T-cell (primary cell): ENCODE results near the gene ELP5. TPM values are rescaled to one million over a fixed set of nuclear protein-coding genes. Genes with fewer than 3 reads are reported as not detected.

ENCODE experiments used
- ATAC-seq, 4 experiments: fragments of 200-7000 bp in 3 of 4; fragments of 150-1000 bp in 1 of 4; cut with Tn5 transposase; replicated peaks in 1 of 4; 1 replicate in 3 of 4; 2 replicates in 1 of 4; pipeline ENCODE4 v1.10.0; 2021; ENCODE audit warnings: moderate library complexity in 3 of 4, mild to moderate bottlenecking in 2 of 4, moderate number of reproducible peaks in 1 of 4
- CTCF ChIA-PET, 2 donors: fragments of 300-600 bp; sonication (Branson Sonifier 250); formaldehyde crosslinking; loops; one replicate each; lab custom pipeline; 2022; ENCODE audit warnings: antibody characterized with exemption in 2 of 2; lab: Charles Lee
- POLR2A ChIA-PET, 2 donors: fragments of 300-600 bp; sonication (Branson Sonifier 250); formaldehyde crosslinking; loops; one replicate each; lab custom pipeline; 2022; ENCODE audit warnings: antibody characterized with exemption in 2 of 2; lab: Charles Lee
- DNase-seq, 35 experiments: peaks; one replicate each; pipeline versions ENCODE4 v3.0.0 to v3.0.0-alpha.2; 2013 to 2023
- H3K27ac ChIP-seq: one replicate; pipeline ENCODE4 v1.5.1; 2013; ENCODE audit warnings: low read length
- H3K27me3 ChIP-seq, 2 experiments: replicated peaks in 1 of 2; 1 replicate in 1 of 2; 2 replicates in 1 of 2; pipeline versions ENCODE4 v1.6.1 to v1.7.0; 2013; ENCODE audit warnings: low read length in 1 of 2, mixed read lengths in 1 of 2; ENCODE audit not compliant: control insufficient read depth in 2 of 2, insufficient read depth in 2 of 2; ENCODE audit errors: extremely low read depth in 1 of 2
- H3K36me3 ChIP-seq, 2 donors: 1 replicate in 1 of 2; 2 replicates in 1 of 2; pipeline versions ENCODE4 v1.6.1 to v1.7.0; 2013; ENCODE audit warnings: low read length in 1 of 2; ENCODE audit not compliant: control insufficient read depth in 2 of 2, insufficient read depth in 1 of 2; ENCODE audit errors: extremely low read depth in 1 of 2
- H3K4me1 ChIP-seq, 2 experiments: 1 replicate in 1 of 2; 2 replicates in 1 of 2; pipeline versions ENCODE4 v1.6.1 to v1.7.0; 2013; ENCODE audit warnings: low read length in 2 of 2, mixed read lengths in 1 of 2; ENCODE audit not compliant: insufficient read depth in 2 of 2, control insufficient read depth in 1 of 2; ENCODE audit errors: extremely low read depth in 1 of 2
- H3K4me3 ChIP-seq, 2 donors: 1 replicate in 1 of 2; 2 replicates in 1 of 2; pipeline versions ENCODE4 v1.5.1 to v1.7.0; 2013; ENCODE audit warnings: mild to moderate bottlenecking in 2 of 2, low read length in 1 of 2, moderate library complexity in 1 of 2; ENCODE audit not compliant: control insufficient read depth in 1 of 2; ENCODE audit errors: extremely low read depth in 1 of 2
- H3K9me3 ChIP-seq: 2 replicates; pipeline ENCODE4 v1.7.0; 2013
- H3K27ac Mint-ChIP-seq, 2 donors: one replicate each; pipeline ENCODE4 v1.8.0; 2020 to 2021; ENCODE audit warnings: mild to moderate bottlenecking in 2 of 2, mixed read lengths in 2 of 2
- H3K27me3 Mint-ChIP-seq, 2 donors: one replicate each; pipeline ENCODE4 v1.8.0; 2021 to 2022; ENCODE audit warnings: mixed read lengths in 2 of 2
- H3K36me3 Mint-ChIP-seq: one replicate; pipeline ENCODE4 v1.8.0; 2021; ENCODE audit warnings: mixed read lengths
- H3K4me1 Mint-ChIP-seq, 3 donors: one replicate each; pipeline ENCODE4 v1.8.0; 2020 to 2022; ENCODE audit warnings: mixed read lengths in 3 of 3, mild to moderate bottlenecking in 1 of 3
- H3K4me3 Mint-ChIP-seq, 3 donors: one replicate each; pipeline ENCODE4 v1.8.0; 2020 to 2022; ENCODE audit warnings: mild to moderate bottlenecking in 3 of 3, mixed read lengths in 3 of 3, moderate library complexity in 3 of 3
- H3K9me3 Mint-ChIP-seq, 3 donors: one replicate each; pipeline ENCODE4 v1.8.0; 2020 to 2022; ENCODE audit warnings: mixed read lengths in 3 of 3
- WGBS: methylation state at CpG from one replicate; pipeline ENCODE4 v1.1.5; 2013; ENCODE audit warnings: missing lambda C conversion rate; ENCODE audit not compliant: insufficient coverage; 5-methylcytosine and 5-hydroxymethylcytosine counted together
- total RNA-seq, 35 experiments: library from RNA in 6 of 35; stranded (reverse) in 6 of 35; fragments of 120-200 nt in 1 of 35; gene quantifications; one replicate each; pipeline versions ENCODE4 v1.2.1 to v1.2.4 and lab custom pipeline; 2013 to 2026

The ELP5 gene
- total RNA-seq, 5 donors from 2014 or later (not counting 1 experiment from before 2014, with no cell fraction given) = 29.8 to 35.9 (median 33.3) TPM

GRCh38 chr17:7207120-7208001 lies 44.7 kb upstream of the ELP5 start:
- peaks cover 0 to 2% of the 10 kb centered on the region in 2 experiments for H3K27me3 ChIP-seq
- 94% methylated on average over 12 of the region's 24 CpGs for WGBS
- H3K36me3 ChIP-seq = no peaks in the 10 kb centered on the region
- ATAC-seq (no peak), DNase-seq (no peak)
- Mint-ChIP-seq H3K27me3 (peaks cover 0 to 5% of the 10 kb centered on the region in 2 donors), H3K9me3 (no peaks in the 10 kb centered on the region), H3K36me3 (no peaks in the 10 kb centered on the region), H3K27ac (peak overlapping the region; percentile 16 to 28), H3K4me1 (peaks cover 32 to 45% (median 41%) of the 10 kb centered on the region in 3 donors), H3K4me3 (no peak overlapping the region)
- H3K9me3 ChIP-seq = no peaks in the 10 kb centered on the region
- no peak overlapping the region for H3K4me3 ChIP-seq
- H3K4me1 ChIP-seq = peaks cover 8 to 30% of the 10 kb centered on the region in 2 experiments
- no peak overlapping the region for H3K27ac ChIP-seq
- POLR2A ChIA-PET = no interaction called here
- CTCF ChIA-PET = no interaction called here

GRCh38 chr17:7208027-7208571 lies 43.9 kb upstream of the ELP5 start:
- POLR2A ChIA-PET = no interaction called here

GRCh38 chr17:7208754-7209460 lies 43.1 kb upstream of the ELP5 start:
- no peaks in the 10 kb centered on the region for H3K9me3 Mint-ChIP-seq
- H3K27ac Mint-ChIP-seq = no peak overlapping the region
- ChIA-PET POLR2A (no interaction called here), CTCF (no interaction called here)
- peaks cover 38 to 48% (median 45%) of the 10 kb centered on the region in 3 donors for H3K4me1 Mint-ChIP-seq
- Histone ChIP-seq H3K27me3 (peaks cover 0 to 2% of the 10 kb centered on the region in 2 experiments), H3K27ac (no peak overlapping the region), H3K36me3 (no peaks in the 10 kb centered on the region), H3K4me1 (peaks cover 8 to 35% of the 10 kb centered on the region in 2 experiments), H3K9me3 (no peaks in the 10 kb centered on the region), H3K4me3 (no peak overlapping the region)
- WGBS = 93% methylated on average over 6 of the region's 9 CpGs
- peaks cover 0 to 5% of the 10 kb centered on the region in 2 donors for H3K27me3 Mint-ChIP-seq
- no peak for ATAC-seq
- H3K4me3 Mint-ChIP-seq = no peak overlapping the region
- DNase-seq = no peak
- H3K36me3 Mint-ChIP-seq = no peaks in the 10 kb centered on the region

More at GRCh38 chr17:7208027-7208571, 43.9 kb upstream of the ELP5 start:
- ATAC-seq (no peak), DNase-seq (no peak)
- H3K9me3 ChIP-seq = no peaks in the 10 kb centered on the region
- no peaks in the 10 kb centered on the region for H3K9me3 Mint-ChIP-seq
- no peak overlapping the region for H3K4me3 Mint-ChIP-seq
- 67% methylated on average over 14 of the region's 21 CpGs for WGBS
- H3K4me1 ChIP-seq = peaks cover 8 to 31% of the 10 kb centered on the region in 2 experiments
- CTCF ChIA-PET = no interaction called here
- H3K4me1 Mint-ChIP-seq = peaks cover 33 to 42% (median 40%) of the 10 kb centered on the region in 3 donors
- H3K36me3 ChIP-seq = no peaks in the 10 kb centered on the region
- H3K4me3 ChIP-seq = no peak overlapping the region
- H3K36me3 Mint-ChIP-seq = no peaks in the 10 kb centered on the region
- H3K27ac Mint-ChIP-seq = no peak overlapping the region
- peaks cover 0 to 5% of the 10 kb centered on the region in 2 donors for H3K27me3 Mint-ChIP-seq
- no peak overlapping the region for H3K27ac ChIP-seq
- H3K27me3 ChIP-seq = peaks cover 0 to 2% of the 10 kb centered on the region in 2 experiments

GRCh38 chr17:7211491-7212273 lies 40.3 kb upstream of the ELP5 start:
- DNase-seq (no peak), ATAC-seq (no peak)
- Histone ChIP-seq H3K4me3 (no peak overlapping the region), H3K4me1 (peaks cover 17 to 36% of the 10 kb centered on the region in 2 experiments), H3K36me3 (no peaks in the 10 kb centered on the region), H3K9me3 (no peaks in the 10 kb centered on the region), H3K27ac (no peak overlapping the region), H3K27me3 (peaks cover 0 to 2% of the 10 kb centered on the region in 2 experiments)
- WGBS = 57% methylated on average over 12 of the region's 37 CpGs
- ChIA-PET POLR2A (no interaction called here), CTCF (no interaction called here)
- no peaks in the 10 kb centered on the region for H3K36me3 Mint-ChIP-seq
- H3K27me3 Mint-ChIP-seq = peaks cover 0 to 5% of the 10 kb centered on the region in 2 donors
- H3K4me3 Mint-ChIP-seq = peak overlapping the region in 1 of 3 donors; percentile 1
- no peaks in the 10 kb centered on the region for H3K9me3 Mint-ChIP-seq
- peak overlapping the region in 1 of 2 donors; percentile 41 for H3K27ac Mint-ChIP-seq
- peaks cover 41 to 48% (median 45%) of the 10 kb centered on the region in 3 donors for H3K4me1 Mint-ChIP-seq

- ATAC-seq = peak in 2 of 4 experiments; percentile 0 to 29
- H3K4me1 Mint-ChIP-seq = peaks cover 56 to 61% (median 58%) of the 10 kb centered on the region in 3 donors
- H3K27ac ChIP-seq = peak overlapping the region; percentile 96
Measured at GRCh38 chr17:7213895-7214299, 38.1 kb upstream of the ELP5 start.

More at GRCh38 chr17:7213895-7214299, 38.1 kb upstream of the ELP5 start:
- Mint-ChIP-seq H3K27ac (peak overlapping the region; percentile 95 to 99), H3K4me3 (peak overlapping the region; percentile 86 to 92 (median 88)), H3K9me3 (no peaks in the 10 kb centered on the region), H3K27me3 (peaks cover 0 to 5% of the 10 kb centered on the region in 2 donors), H3K36me3 (no peaks in the 10 kb centered on the region)
- Histone ChIP-seq H3K4me1 (peaks cover 30 to 55% of the 10 kb centered on the region in 2 experiments), H3K4me3 (peak overlapping the region; percentile 61 to 62), H3K36me3 (no peaks in the 10 kb centered on the region), H3K9me3 (no peaks in the 10 kb centered on the region), H3K27me3 (no peaks in the 10 kb centered on the region)
- WGBS = 0% methylated on average over 8 of the region's 15 CpGs
- ChIA-PET POLR2A (no interaction called here), CTCF (interaction anchor here (0.6 to 1.2 kb wide), 5 partner anchors 10 to 1192 kb away, joined by 3 to 5 read pairs (median 3); partner anchors contain the start of genes GABARAP (in 1 of the 2) and PHF23 (in 1 of the 2))
- DNase-seq = peak in 27 of 35 experiments; percentile 49 to 91 (median 65)
